IPS DF 6.9 (cell line): ENCODE measurements around the gene NPAS2.

ENCODE experiments used
- DNase-seq: peaks from one replicate; pipeline ENCODE4 v3.0.0-alpha.2; 2013; ENCODE audit warnings: low read depth, low spot score
- H3K27ac ChIP-seq: one replicate; pipeline ENCODE4 v1.5.1; 2013; ENCODE audit warnings: low read length, control low read depth
- H3K27me3 ChIP-seq: 2 replicates; pipeline ENCODE4 v1.6.1; 2013; ENCODE audit warnings: mild to moderate bottlenecking, low read length; ENCODE audit not compliant: control insufficient read depth, insufficient read depth
- H3K36me3 ChIP-seq: 2 replicates; pipeline ENCODE4 v1.6.1; 2013; ENCODE audit warnings: low read length; ENCODE audit not compliant: control insufficient read depth, insufficient read depth
- H3K4me1 ChIP-seq: 2 replicates; pipeline ENCODE4 v1.6.1; 2013; ENCODE audit warnings: low read length; ENCODE audit not compliant: control insufficient read depth, insufficient read depth
- H3K4me3 ChIP-seq: 2 replicates; pipeline ENCODE4 v1.5.1; 2013; ENCODE audit warnings: mild to moderate bottlenecking, low read length
- H3K9me3 ChIP-seq: 2 replicates; pipeline ENCODE4 v1.6.1; 2013; ENCODE audit warnings: low read length, inconsistent platforms; ENCODE audit not compliant: control insufficient read depth, insufficient read depth
- WGBS: extraction: QIAGEN DNeasy Blood & Tissue Kit; methylation state at CpG from one replicate; pipeline ENCODE4 v1.1.7; 2013; ENCODE audit warnings: mixed read lengths, missing lambda C conversion rate; ENCODE audit not compliant: insufficient read length, insufficient coverage; 5-methylcytosine and 5-hydroxymethylcytosine counted together

NPAS2 gene

DNA sequence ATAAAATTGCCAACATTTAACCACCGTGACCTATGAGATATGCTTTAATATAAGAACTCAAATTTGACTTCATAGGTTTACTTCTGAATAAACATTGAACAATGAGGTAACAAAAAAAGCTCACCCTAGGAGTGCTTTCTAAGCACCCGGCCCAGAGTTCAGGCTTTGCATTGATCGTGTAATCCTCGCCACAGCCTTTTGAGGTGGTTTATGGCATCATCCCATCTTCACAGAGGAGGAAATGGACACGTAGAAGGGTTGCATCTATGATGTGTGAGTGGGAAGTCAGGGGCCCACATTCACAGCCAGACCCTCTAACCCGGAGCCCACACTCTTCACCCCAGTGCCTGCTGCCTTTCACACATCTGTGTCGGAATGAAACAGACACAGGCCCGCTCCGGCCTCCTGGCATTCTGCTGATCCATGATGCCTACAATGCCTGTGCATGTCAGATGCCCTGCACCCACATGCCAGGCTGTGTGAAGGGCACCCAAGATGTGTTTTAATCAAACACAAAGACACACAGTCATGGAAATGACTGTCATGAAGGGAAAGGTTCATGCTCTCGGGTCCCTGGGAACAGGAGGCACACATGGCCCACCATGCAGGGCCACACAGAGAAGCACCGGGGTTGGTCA lies 133.6 kb downstream of the NPAS2 start:
- Histone ChIP-seq H3K4me1 (peaks cover 5% of the 10 kb centered on the region; the same call in 1 of the 2 replicates), H3K9me3 (no peaks in the 10 kb centered on the region), H3K36me3 (no peaks in the 10 kb centered on the region), H3K4me3 (no peak overlapping the region), H3K27ac (no peak overlapping the region), H3K27me3 (no peaks in the 10 kb centered on the region)
- DNase-seq: no peak
- no CpG with 5 or more reads among the region's 11 CpGs for WGBS

DNA sequence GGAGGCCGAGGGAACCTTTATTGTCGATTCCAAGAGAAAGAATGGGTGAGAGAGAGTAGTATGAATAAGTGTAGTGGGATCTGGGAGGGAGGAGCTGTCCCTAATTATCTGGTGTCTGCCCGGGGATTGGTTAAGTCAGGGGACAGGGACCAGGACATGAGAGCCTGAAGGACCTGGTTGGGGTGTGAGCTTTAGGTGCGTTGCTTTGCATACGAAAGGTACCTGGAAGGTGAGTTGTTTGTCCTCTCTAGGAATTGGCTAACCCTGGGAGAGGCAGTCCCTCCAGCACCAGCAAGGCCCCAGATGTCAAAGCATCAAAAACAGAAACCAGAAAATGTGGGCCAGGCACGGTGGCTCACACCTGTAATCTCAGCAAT lies 134.1 kb downstream of the NPAS2 start:
- DNase-seq: no peak
- Histone ChIP-seq H3K4me1 (peaks cover 5% of the 10 kb centered on the region; the same call in 1 of the 2 replicates), H3K36me3 (no peaks in the 10 kb centered on the region), H3K4me3 (no peak overlapping the region), H3K27me3 (no peaks in the 10 kb centered on the region), H3K27ac (no peak overlapping the region), H3K9me3 (no peaks in the 10 kb centered on the region)
- no CpG with 5 or more reads among the region's 6 CpGs for WGBS

DNA sequence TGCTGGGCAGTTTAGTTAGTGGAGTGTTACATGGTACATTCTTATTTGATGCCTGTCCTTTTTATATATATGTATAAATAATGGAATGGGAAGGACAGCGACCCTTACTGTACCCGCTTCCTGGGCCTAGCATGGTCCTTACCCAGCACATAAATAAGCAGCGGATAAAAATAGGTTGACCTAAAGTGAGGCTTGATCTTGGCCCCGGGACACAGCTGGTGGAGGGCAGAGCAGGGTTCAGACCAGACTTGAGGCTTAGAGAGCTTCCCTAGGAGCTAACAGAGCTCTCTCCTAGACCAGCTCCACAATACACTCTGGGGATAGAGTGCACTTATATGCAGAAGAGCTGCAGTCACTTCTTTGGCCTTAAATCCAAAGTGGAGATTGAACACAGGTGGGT lies 135.3 kb downstream of the NPAS2 start:
- no CpG with 5 or more reads among the region's 4 CpGs for WGBS
- no peak overlapping the region for H3K4me3 ChIP-seq
- DNase-seq: no peak
- no peak overlapping the region for H3K27ac ChIP-seq
- H3K9me3 ChIP-seq: no peaks in the 10 kb centered on the region
- no peaks in the 10 kb centered on the region for H3K27me3 ChIP-seq
- H3K36me3 ChIP-seq: no peaks in the 10 kb centered on the region
- H3K4me1 ChIP-seq: peaks cover 2% of the 10 kb centered on the region; the same call in 1 of the 2 replicates

DNA sequence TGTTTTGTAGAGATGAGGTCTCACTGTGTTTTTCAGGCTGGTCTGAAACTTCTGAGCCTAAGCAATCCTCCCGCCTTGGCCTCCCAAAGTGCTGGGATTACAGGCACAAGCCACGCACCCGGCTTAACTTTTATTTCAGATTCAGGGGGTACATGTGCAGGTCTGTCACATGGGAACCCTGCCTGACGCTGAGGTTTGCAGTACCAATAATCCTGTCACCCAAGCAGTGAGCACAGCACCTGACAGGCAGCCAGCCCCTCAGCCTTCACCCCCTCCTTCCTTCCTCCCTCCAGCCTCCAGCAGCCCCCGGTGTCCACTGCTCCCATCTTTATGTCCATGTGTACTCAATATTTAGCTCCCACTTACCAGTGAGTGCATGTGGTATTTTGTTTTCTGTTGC lies 136.1 kb downstream of the NPAS2 start:
- Histone ChIP-seq H3K27ac (no peak overlapping the region), H3K36me3 (no peaks in the 10 kb centered on the region), H3K4me1 (no peaks in the 10 kb centered on the region), H3K4me3 (no peak overlapping the region), H3K27me3 (no peaks in the 10 kb centered on the region), H3K9me3 (no peaks in the 10 kb centered on the region)
- WGBS: no CpG with 5 or more reads among the region's 5 CpGs
- no peak for DNase-seq

GRCh38 chr2:100957996-100958653 lies 138.2 kb downstream of the NPAS2 start:
- H3K27me3 ChIP-seq: no peaks in the 10 kb centered on the region
- H3K9me3 ChIP-seq: no peaks in the 10 kb centered on the region
- no peak overlapping the region for H3K4me3 ChIP-seq
- H3K36me3 ChIP-seq: no peaks in the 10 kb centered on the region
- no peak for DNase-seq
- no CpG with 5 or more reads among the region's 16 CpGs for WGBS
- H3K27ac ChIP-seq: no peak overlapping the region
- no peaks in the 10 kb centered on the region for H3K4me1 ChIP-seq

DNA sequence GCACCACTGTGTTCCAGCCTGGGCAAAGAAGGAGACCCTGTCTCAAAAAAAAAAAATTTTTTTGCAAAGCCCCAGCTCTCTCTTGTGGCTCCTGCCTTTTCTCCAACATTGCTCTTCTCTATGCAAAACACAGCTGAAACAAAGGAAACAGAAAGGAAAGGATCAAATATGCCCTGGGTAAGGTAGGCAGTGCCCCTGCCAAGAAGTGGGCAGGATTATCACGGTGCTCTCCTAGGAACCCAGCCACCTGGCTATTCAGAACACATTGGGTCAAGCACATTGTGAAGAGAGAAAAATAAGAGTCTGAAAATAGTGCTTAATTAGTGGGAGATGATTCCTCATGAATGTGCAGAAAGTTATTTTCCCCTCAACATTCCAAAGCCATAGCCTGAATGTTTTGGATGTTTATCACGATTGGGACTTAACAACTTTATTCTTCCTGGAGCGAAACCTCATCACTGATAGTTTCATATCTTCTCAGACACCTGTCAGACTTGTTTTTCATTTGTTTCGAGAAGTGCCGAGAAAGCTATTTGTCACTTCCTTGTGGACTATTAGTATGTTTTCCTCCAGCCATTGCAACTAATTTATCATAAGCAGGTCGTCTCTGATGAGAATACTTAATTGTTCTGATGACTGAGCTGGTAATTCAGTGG lies 139.4 kb downstream of the NPAS2 start:
- Histone ChIP-seq H3K9me3 (no peaks in the 10 kb centered on the region), H3K27me3 (no peaks in the 10 kb centered on the region), H3K27ac (no peak overlapping the region), H3K36me3 (no peaks in the 10 kb centered on the region), H3K4me3 (no peak overlapping the region), H3K4me1 (no peaks in the 10 kb centered on the region)
- DNase-seq: no peak
- WGBS: no CpG with 5 or more reads among the region's 6 CpGs

DNA sequence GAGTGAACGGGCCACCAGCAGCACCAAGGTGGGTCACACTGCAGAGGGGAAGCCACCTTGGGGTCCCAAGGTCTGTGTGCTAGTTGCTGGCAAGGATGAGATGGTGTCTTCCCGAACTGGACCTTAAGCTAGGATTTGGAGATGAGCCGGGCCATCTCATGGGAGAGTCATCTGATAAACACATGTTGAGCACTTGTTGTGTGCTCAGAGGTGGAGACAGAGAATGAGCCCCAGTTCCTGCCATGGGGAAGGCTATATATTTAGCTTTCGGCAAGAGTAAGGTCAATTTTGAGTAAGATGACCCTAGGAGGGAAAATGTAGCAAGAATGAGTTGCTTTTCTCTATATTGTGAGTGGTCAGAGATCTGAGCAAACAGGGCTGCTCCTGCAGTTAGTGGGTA lies 140.7 kb downstream of the NPAS2 start:
- Histone ChIP-seq H3K4me3 (no peak overlapping the region), H3K4me1 (no peaks in the 10 kb centered on the region), H3K9me3 (no peaks in the 10 kb centered on the region), H3K27me3 (no peaks in the 10 kb centered on the region), H3K27ac (no peak overlapping the region), H3K36me3 (no peaks in the 10 kb centered on the region)
- DNase-seq: no peak
- no CpG with 5 or more reads among the region's 4 CpGs for WGBS

DNA sequence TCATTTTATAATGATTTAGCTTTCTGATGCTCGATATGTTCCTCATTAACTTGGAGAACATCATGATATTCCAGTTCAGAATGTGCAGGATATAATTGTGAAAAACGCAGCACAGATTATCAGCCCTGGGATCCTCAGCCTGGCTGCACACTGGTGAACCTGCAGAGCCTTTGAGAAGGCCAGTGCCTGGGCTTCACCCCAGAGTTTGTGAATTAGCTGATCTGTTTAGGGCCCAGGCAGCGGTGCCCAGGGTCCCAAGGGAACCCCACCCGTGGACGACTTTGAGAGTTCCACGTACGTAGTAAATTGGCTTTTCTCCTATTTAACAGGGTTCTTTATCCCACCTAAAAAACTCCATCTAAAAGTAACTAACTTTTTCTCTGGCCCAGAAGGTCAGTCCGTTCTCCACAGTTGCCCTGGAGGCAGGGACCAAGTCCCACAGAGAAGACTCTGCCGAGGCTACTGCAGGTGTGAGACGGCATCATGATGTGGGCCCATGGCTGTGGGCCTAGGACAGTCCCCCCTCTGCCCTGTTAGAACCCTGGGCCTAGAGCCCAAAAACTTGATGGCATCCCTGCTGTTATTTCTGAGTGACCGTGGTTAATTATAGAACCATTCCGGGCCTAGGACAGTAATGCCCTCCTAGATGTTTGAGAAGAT lies 142.6 kb downstream of the NPAS2 start:
- no peaks in the 10 kb centered on the region for H3K27me3 ChIP-seq
- no peak overlapping the region for H3K27ac ChIP-seq
- no peaks in the 10 kb centered on the region for H3K9me3 ChIP-seq
- H3K36me3 ChIP-seq: no peaks in the 10 kb centered on the region
- DNase-seq: no peak
- WGBS: no CpG with 5 or more reads among the region's 12 CpGs
- H3K4me1 ChIP-seq: no peaks in the 10 kb centered on the region
- no peak overlapping the region for H3K4me3 ChIP-seq

GRCh38 chr2:100963026-100963375 lies 143.1 kb downstream of the NPAS2 start:
- Histone ChIP-seq H3K27me3 (no peaks in the 10 kb centered on the region), H3K9me3 (no peaks in the 10 kb centered on the region), H3K27ac (no peak overlapping the region), H3K4me1 (no peaks in the 10 kb centered on the region), H3K4me3 (no peak overlapping the region), H3K36me3 (no peaks in the 10 kb centered on the region)
- no peak for DNase-seq
- WGBS: no CpG with 5 or more reads among the region's 4 CpGs

- Histone ChIP-seq H3K27ac (no peak overlapping the region), H3K4me3 (no peak overlapping the region), H3K4me1 (no peaks in the 10 kb centered on the region), H3K27me3 (no peaks in the 10 kb centered on the region), H3K9me3 (no peaks in the 10 kb centered on the region), H3K36me3 (no peaks in the 10 kb centered on the region)
- WGBS: no CpG with 5 or more reads among the region's 12 CpGs
- no peak for DNase-seq
These were observed 144.3 kb downstream of the NPAS2 start for GRCh38 chr2:100964222-100964621.
